ENCODE data around the gene RNF32.

Gene RNF32

DNA sequence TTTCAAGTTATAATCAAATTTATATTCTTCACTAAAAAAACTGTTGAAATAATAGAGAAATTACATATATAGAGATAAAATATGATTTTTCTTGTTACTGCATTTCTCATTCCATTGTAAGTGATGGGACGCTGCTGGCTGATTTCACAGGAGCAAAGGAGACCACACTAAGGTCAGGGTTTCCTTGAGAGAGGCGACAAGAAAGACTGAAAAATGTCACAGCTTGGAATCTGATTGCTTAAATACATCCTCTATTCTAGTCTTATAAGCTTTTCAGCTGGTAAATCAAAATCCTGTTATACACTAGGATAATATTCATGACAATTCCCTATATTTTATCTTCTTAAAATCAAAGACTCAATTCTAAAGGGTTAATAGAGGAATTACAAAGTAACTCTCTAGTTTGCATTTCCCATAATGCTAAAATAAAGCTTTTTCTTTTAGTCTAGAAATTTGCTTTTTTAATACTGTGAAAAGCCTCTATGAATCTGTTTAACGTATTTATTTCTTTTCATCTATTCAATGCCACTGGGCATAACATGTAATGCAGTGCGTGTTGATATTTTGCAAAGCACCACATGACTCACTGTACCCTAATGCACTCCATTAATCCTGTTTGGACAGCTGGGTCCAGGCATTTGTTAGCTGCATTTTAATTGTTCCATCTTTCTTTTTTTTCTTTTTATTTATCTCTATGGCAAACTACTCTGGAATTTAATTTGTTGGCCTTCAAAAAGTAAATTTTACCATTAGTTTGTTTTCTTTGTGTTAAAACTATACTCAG is 81.7 kb downstream of the RNF32 start:
- FAIRE-seq (no peak), DNase-seq (ENCODE audit: extremely low spot score, insufficient read length, low read depth) (no peak)

DNA sequence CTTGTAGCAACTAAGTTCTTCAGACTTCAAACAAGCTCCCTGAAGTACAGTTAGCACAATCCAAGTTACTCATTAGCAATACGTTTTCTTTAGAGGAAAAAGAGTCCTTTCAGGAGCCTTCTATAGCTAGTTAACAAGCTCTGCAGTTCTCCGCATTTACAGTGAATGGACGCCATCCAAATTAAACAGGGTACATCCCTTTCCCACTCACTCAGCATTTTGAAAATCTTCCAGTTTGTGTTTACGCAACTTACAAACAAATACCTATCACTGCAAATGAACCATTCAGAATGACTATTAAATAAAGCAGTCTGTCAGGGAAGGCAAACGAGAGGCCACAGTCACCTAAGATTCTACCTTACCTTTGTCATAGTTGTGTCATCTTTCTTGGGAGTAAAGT is 84.5 kb downstream of the RNF32 start:
- FAIRE-seq (peak; percentile 36), DNase-seq (ENCODE audit: extremely low spot score, insufficient read length, low read depth) (no peak)

DNA sequence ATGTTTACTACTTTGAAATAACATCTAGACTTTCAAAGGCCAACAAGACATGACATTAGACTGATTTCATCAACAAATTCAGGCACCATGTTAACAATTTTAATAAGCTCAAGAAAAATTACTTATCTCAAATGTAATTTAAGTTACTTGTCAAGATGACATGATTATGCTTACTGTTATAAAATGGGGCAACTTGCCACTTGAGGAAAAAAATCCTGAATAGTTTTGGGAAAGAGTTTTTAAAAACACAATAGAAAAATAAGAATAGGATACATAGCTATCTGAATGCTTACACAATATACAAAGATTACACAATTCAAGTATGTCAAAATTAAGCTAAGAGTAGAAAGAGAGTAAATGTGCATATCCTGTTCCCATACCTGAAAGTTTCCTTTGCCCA is 85.4 kb downstream of the RNF32 start:
- FAIRE-seq, result no peak

More for the DNA sequence above, 85.4 kb downstream of the RNF32 start:
- DNase-seq (ENCODE audit: extremely low spot score, insufficient read length, low read depth), result no peak
